Measurements from ENCODE around the gene TEX13A.
"Not testable (repeated sequence)": the region's sequence is repeated elsewhere in the genome, so short reads cannot be mapped to it uniquely, and the experiment has no call there.

TEX13A gene

GRCh38 chrX:105263801-105264200 is 43.3 kb upstream of the TEX13A start:
- Mint-ChIP-seq H3K27ac (peak overlapping the region; percentile 78 to 93 (median 92)), H3K9me3 (peaks cover 13% of the 10 kb centered on the region), H3K4me3 (peak overlapping the region in 1 of 3 experiments; percentile 6), H3K27me3 (ENCODE audit: low read depth) (no peaks in the 10 kb centered on the region), H3K36me3 (ENCODE audit: low read depth) (no peaks in the 10 kb centered on the region), H3K4me1 (peaks cover 50% of the 10 kb centered on the region)
- TF ChIP-seq, protein P1, sequence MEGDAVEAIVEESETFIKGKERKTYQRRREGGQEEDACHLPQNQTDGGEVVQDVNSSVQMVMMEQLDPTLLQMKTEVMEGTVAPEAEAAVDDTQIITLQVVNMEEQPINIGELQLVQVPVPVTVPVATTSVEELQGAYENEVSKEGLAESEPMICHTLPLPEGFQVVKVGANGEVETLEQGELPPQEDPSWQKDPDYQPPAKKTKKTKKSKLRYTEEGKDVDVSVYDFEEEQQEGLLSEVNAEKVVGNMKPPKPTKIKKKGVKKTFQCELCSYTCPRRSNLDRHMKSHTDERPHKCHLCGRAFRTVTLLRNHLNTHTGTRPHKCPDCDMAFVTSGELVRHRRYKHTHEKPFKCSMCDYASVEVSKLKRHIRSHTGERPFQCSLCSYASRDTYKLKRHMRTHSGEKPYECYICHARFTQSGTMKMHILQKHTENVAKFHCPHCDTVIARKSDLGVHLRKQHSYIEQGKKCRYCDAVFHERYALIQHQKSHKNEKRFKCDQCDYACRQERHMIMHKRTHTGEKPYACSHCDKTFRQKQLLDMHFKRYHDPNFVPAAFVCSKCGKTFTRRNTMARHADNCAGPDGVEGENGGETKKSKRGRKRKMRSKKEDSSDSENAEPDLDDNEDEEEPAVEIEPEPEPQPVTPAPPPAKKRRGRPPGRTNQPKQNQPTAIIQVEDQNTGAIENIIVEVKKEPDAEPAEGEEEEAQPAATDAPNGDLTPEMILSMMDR (IDR thresholded peaks at IDR 0.05; ENCODE audit: unreplicated experiment in 3 of 3): no peak

DNA sequence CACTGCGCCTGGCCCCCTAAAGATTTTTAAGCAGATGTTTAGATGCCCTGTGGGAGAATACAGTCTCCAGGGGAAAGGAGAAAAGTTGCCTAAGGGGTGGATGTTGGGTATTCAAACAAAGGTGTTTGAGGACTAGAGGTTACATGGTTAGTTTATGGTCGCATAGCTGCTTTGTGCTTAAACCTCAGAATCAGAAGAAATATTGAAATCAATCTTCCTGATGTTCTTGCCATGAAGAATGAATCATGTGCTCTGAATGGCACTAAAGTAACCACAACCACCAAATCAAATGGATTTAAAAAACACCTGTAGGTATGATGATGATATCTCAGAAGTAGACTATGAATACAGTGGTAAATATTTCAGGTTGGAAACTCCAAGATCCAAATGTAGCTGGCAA is 42.7 kb upstream of the TEX13A start:
- Mint-ChIP-seq H3K4me3 (no peak overlapping the region), H3K9me3 (peaks cover 19% of the 10 kb centered on the region), H3K27me3 (ENCODE audit: low read depth) (no peaks in the 10 kb centered on the region), H3K27ac (peak overlapping the region; percentile 78 to 93 (median 92)), H3K36me3 (ENCODE audit: low read depth) (no peaks in the 10 kb centered on the region), H3K4me1 (peaks cover 50% of the 10 kb centered on the region)
- TF ChIP-seq, protein P1 (IDR thresholded peaks at IDR 0.05; ENCODE audit: unreplicated experiment in 3 of 3): no peak

DNA sequence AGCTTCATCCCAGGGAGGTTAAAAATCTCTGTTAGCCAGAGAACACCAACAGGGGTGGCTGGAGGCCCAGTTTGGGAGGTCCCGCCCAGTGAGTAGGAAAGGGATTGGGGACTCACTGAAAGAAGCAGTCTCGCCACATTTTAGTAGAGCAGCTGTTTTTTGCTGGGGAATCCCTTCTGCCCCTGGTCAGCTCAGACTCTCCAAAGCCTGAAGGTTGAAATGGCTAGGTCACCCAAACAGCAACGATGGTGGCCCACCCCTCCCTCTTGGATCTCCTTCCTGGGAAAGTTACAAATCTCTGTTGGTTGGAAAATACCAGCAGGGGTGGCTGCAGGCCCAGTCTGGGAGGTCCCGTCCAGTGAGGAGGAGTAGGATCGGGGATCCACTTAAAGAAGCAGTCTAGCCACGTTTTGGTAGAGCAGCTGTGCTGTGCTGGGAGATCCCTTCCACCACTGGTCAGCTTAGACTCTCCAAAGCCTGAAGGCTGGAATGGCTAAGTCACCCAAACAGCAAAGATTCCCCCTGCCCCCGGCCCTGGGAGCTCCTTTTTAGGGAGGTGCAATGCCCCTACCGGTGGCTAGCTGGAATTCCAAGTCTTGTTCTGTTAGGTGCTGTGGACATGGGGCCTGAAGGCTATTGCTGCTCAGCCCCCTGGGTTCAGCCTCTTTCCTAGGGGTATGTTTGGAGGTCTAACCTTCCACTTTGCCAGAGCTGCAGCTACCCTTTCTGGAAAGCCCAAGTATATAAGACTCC is 40.0 kb upstream of the TEX13A start:
- peaks cover 35% of the 10 kb centered on the region for H3K4me1 Mint-ChIP-seq

DNA sequence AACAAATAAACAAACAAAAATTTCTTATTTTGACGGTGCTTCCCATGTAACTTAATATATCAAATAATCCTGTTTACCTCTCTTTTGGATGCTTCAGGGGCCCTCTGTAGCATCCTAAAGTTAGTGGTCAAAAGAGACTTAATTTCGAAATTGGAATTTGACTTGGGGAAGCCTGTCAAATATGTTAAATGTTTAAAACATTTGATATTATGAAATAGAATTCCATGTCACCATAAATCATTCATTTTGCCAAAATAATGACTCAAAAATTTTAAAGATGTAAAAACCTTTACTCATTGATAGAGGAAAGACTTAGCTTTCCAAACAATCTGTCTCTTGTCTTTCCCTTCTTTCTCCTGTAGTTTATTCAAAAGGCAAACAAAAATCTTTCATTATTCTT is 20.6 kb upstream of the TEX13A start:
- H3K27me3 Mint-ChIP-seq (ENCODE audit: low read depth): no peaks in the 10 kb centered on the region
- no peak overlapping the region for H3K4me3 Mint-ChIP-seq
- no peak overlapping the region for H3K27ac Mint-ChIP-seq
- no peaks in the 10 kb centered on the region for H3K4me1 Mint-ChIP-seq
- H3K36me3 Mint-ChIP-seq (ENCODE audit: low read depth): no peaks in the 10 kb centered on the region
- TF ChIP-seq, protein P1 (IDR thresholded peaks at IDR 0.05; ENCODE audit: unreplicated experiment in 3 of 3): no peak
- no peaks in the 10 kb centered on the region for H3K9me3 Mint-ChIP-seq

More for the DNA sequence above, 40.0 kb upstream of the TEX13A start:
- no peaks in the 10 kb centered on the region for H3K27me3 Mint-ChIP-seq (ENCODE audit: low read depth)
- H3K36me3 Mint-ChIP-seq (ENCODE audit: low read depth): no peaks in the 10 kb centered on the region
- no peak overlapping the region for H3K4me3 Mint-ChIP-seq
- TF ChIP-seq, protein P1 (IDR thresholded peaks at IDR 0.05; ENCODE audit: unreplicated experiment in 3 of 3): no peak
- H3K9me3 Mint-ChIP-seq: peaks cover 35% of the 10 kb centered on the region
- peak overlapping the region in 1 of 3 experiments; percentile 90 for H3K27ac Mint-ChIP-seq

- H3K4me1 Mint-ChIP-seq; H3K9me3 Mint-ChIP-seq; H3K27ac Mint-ChIP-seq; H3K27me3 Mint-ChIP-seq (ENCODE audit: low read depth); H3K36me3 Mint-ChIP-seq (ENCODE audit: low read depth); H3K4me3 Mint-ChIP-seq: not testable (repeated sequence)
Measured at GRCh38 chrX:105237407-105237806, 16.9 kb upstream of the TEX13A start.

DNA sequence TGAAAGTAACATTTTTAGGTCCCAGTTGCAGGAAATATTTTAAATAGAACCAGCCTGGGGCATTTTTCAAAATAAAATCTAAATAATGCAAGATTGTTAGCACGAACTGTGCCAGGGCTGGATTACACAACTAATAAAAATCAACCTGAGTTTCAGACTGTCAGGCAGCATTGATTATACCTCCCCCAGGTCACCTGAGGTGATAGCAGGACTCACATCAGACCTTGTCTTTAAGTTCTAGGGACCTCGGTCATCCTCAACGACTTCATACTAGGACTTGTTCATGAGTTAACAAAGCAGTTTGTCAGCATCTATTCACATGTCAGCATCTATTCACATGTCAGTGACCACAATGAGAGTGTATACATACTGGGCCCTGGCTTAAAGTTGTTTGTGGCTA is 8.7 kb upstream of the TEX13A start:
- no peaks in the 10 kb centered on the region for H3K9me3 Mint-ChIP-seq
- no peak overlapping the region for H3K4me3 Mint-ChIP-seq
- H3K27me3 Mint-ChIP-seq (ENCODE audit: low read depth): no peaks in the 10 kb centered on the region
- no peak overlapping the region for H3K27ac Mint-ChIP-seq
- no peaks in the 10 kb centered on the region for H3K4me1 Mint-ChIP-seq
- TF ChIP-seq, protein P1 (IDR thresholded peaks at IDR 0.05; ENCODE audit: unreplicated experiment in 3 of 3): no peak
- no peaks in the 10 kb centered on the region for H3K36me3 Mint-ChIP-seq (ENCODE audit: low read depth)

Measured in nephron (organoid).